Kidney (tissue), 14 donors: ENCODE measurements around the gene PRKN. TPM values are rescaled to one million over a fixed set of nuclear protein-coding genes. Genes with fewer than 3 reads are reported as not detected.

Source experiments
- DNase-seq, 5 donors: peaks; one replicate each; pipeline ENCODE4 v3.0.0-alpha.2; 2013 to 2020
- FAIRE-seq: peaks from 2 replicates; lab custom pipeline; 2012; peaks lifted over from hg19 to GRCh38; lab: Jason Lieb, UNC
- H3K27ac ChIP-seq, 2 donors: one replicate each; pipeline ENCODE4 v1.7.0; 2013; ENCODE audit warnings: low read depth in 2 of 2, low read length in 2 of 2, inconsistent platforms in 1 of 2
- H3K27me3 ChIP-seq: one replicate; pipeline ENCODE4 v1.7.1; 2013; ENCODE audit warnings: low read length, inconsistent platforms; ENCODE audit not compliant: control insufficient read depth, insufficient read depth
- H3K36me3 ChIP-seq, 3 donors: one replicate each; pipeline versions ENCODE4 v1.7.0 to v1.7.1; 2013; ENCODE audit warnings: low read length in 3 of 3, control low read depth in 1 of 3, inconsistent platforms in 1 of 3; ENCODE audit not compliant: insufficient read depth in 3 of 3, control insufficient read depth in 2 of 3
- H3K4me1 ChIP-seq, 3 donors: one replicate each; pipeline versions ENCODE4 v1.7.0 to v1.7.1; 2013; ENCODE audit warnings: low read length in 3 of 3, inconsistent platforms in 1 of 3, low read depth in 1 of 3; ENCODE audit not compliant: control insufficient read depth in 2 of 3, insufficient read depth in 2 of 3
- H3K4me3 ChIP-seq, 3 donors: one replicate each; pipeline versions ENCODE4 v1.7.0 to v1.8.1; 2013; ENCODE audit warnings: low read length in 3 of 3, control low read depth in 1 of 3, inconsistent platforms in 1 of 3
- H3K9ac ChIP-seq, 3 donors: one replicate each; pipeline versions ENCODE4 v1.7.0 to v1.7.1; 2013; ENCODE audit warnings: low read length in 3 of 3, control low read depth in 1 of 3, inconsistent platforms in 1 of 3
- H3K9me3 ChIP-seq, 3 donors: one replicate each; pipeline versions ENCODE4 v1.7.0 to v1.7.1; 2013; ENCODE audit warnings: low read length in 3 of 3, control low read depth in 1 of 3, inconsistent platforms in 1 of 3; ENCODE audit not compliant: control insufficient read depth in 2 of 3, insufficient read depth in 1 of 3
- intact Hi-C: fragments of 100-400 bp; cut with DNase I; formaldehyde crosslinking; loops from one replicate; pipeline ENCODE4 v1.11.1; 2022
- polyA plus RNA-seq: library from polyadenylated mRNA; stranded (reverse); fragments of 350-450 nt; fragmentation: Illumina TruSeq; extraction: RNeasy Lipid Tissue Mini Kit (QIAGEN cat#74804); gene quantifications from one replicate; pipeline ENCODE4 v1.2.3, GENCODE V29; 2014; ENCODE audit warnings: low read depth, low replicate concordance; ENCODE audit not compliant: insufficient read depth
- total RNA-seq: library from RNA; stranded (reverse); fragmentation: NEBNext Ultra II Directional; extraction: Animal tissue kit (Norgen Biotek cat#: 25700); gene quantifications from one replicate; pipeline ENCODE4 v1.2.1, GENCODE V29; 2021
- TF ChIP-seq, protein P1 (sequence below): IDR thresholded peaks from 3 replicates; pipeline ENCODE4 v1.5.1; 2012; ENCODE audit warnings: mild to moderate bottlenecking, moderate library complexity, borderline replicate concordance; ENCODE audit not compliant: insufficient read depth; ENCODE audit errors: extremely low read depth
- donor health status: control.
- donor health status: control.
- donor health status: control.
- donor health status: control.
- donor health status: control.
- donor health status: DM: yes; HTN: yes; CAD: no.
- donor health status: Normal renal cell carcinoma (clear cell type).

Gene PRKN
- total and polyA plus RNA-seq, 2 donors from 2014 or later, result 8.6 to 10.4 TPM

GRCh38 chr6:162683135-162683534 lies 44.4 kb downstream of the PRKN start:
- intact Hi-C loops, result no loop called here
- no peak for FAIRE-seq
- H3K4me1 ChIP-seq, result peaks cover 0 to 2% (median 0%) of the 10 kb centered on the region in 3 donors
- H3K36me3 ChIP-seq, result no peaks in the 10 kb centered on the region
- no peak overlapping the region for H3K4me3 ChIP-seq
- H3K27ac ChIP-seq, result no peak overlapping the region
- H3K27me3 ChIP-seq, result no peaks in the 10 kb centered on the region
- no peak overlapping the region for H3K9ac ChIP-seq
- no peaks in the 10 kb centered on the region for H3K9me3 ChIP-seq
- DNase-seq, result no peak
- TF ChIP-seq, protein P1, sequence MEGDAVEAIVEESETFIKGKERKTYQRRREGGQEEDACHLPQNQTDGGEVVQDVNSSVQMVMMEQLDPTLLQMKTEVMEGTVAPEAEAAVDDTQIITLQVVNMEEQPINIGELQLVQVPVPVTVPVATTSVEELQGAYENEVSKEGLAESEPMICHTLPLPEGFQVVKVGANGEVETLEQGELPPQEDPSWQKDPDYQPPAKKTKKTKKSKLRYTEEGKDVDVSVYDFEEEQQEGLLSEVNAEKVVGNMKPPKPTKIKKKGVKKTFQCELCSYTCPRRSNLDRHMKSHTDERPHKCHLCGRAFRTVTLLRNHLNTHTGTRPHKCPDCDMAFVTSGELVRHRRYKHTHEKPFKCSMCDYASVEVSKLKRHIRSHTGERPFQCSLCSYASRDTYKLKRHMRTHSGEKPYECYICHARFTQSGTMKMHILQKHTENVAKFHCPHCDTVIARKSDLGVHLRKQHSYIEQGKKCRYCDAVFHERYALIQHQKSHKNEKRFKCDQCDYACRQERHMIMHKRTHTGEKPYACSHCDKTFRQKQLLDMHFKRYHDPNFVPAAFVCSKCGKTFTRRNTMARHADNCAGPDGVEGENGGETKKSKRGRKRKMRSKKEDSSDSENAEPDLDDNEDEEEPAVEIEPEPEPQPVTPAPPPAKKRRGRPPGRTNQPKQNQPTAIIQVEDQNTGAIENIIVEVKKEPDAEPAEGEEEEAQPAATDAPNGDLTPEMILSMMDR, result no peak

GRCh38 chr6:162681447-162681846 lies 46.1 kb downstream of the PRKN start:
- no peaks in the 10 kb centered on the region for H3K9me3 ChIP-seq
- no peaks in the 10 kb centered on the region for H3K36me3 ChIP-seq
- no peaks in the 10 kb centered on the region for H3K27me3 ChIP-seq
- intact Hi-C loops, result no loop called here
- peaks cover 0 to 2% (median 0%) of the 10 kb centered on the region in 3 donors for H3K4me1 ChIP-seq
- no peak for DNase-seq
- TF ChIP-seq, protein P1, result no peak
- H3K27ac ChIP-seq, result no peak overlapping the region
- FAIRE-seq, result no peak
- no peak overlapping the region for H3K4me3 ChIP-seq
- H3K9ac ChIP-seq, result no peak overlapping the region

GRCh38 chr6:162680871-162681270 lies 46.7 kb downstream of the PRKN start:
- H3K27me3 ChIP-seq, result no peaks in the 10 kb centered on the region
- peaks cover 0 to 2% (median 0%) of the 10 kb centered on the region in 3 donors for H3K4me1 ChIP-seq
- intact Hi-C loops, result no loop called here
- H3K27ac ChIP-seq, result no peak overlapping the region
- TF ChIP-seq, protein P1, result no peak
- no peak overlapping the region for H3K9ac ChIP-seq
- FAIRE-seq (no peak), DNase-seq (no peak)
- H3K4me3 ChIP-seq, result no peak overlapping the region
- H3K9me3 ChIP-seq, result no peaks in the 10 kb centered on the region
- no peaks in the 10 kb centered on the region for H3K36me3 ChIP-seq

- Histone ChIP-seq H3K4me3 (no peak overlapping the region), H3K36me3 (no peaks in the 10 kb centered on the region), H3K9ac (no peak overlapping the region), H3K27ac (no peak overlapping the region), H3K4me1 (peaks cover 0 to 2% (median 0%) of the 10 kb centered on the region in 3 donors), H3K9me3 (no peaks in the 10 kb centered on the region), H3K27me3 (no peaks in the 10 kb centered on the region)
- DNase-seq (no peak), FAIRE-seq (no peak)
- intact Hi-C loops, result no loop called here
- TF ChIP-seq, protein P1, result no peak
These were observed 47.2 kb downstream of the PRKN start for GRCh38 chr6:162680367-162680766.
